Measurements from ENCODE around the gene RGS10. TPM values are rescaled to one million over a fixed set of nuclear protein-coding genes. Genes with fewer than 3 reads are reported as not detected.

Gene RGS10
- total and polyA plus RNA-seq, 2 experiments from 2014 or later = 26.9 to 40.3 TPM

- Histone ChIP-seq H3F3A (ENCODE audit: insufficient read depth) (no peaks in the 10 kb centered on the region; the same call in 1 of the 2 replicates), H3K27me3 (replicated peaks; ENCODE audit: insufficient read depth) (0 out of 2 replicates have a peak, but pooled peaks cover 10% of the 10 kb centered on the region), H3K4me3 (no peak overlapping the region), H3K9me3 (ENCODE audit: low read depth) (no peaks in the 10 kb centered on the region), H3K4me2 (ENCODE audit: unreplicated experiment) (no peak overlapping the region), H2AFZ (no peak overlapping the region), H3K4me1 (ENCODE audit: insufficient read depth) (no peaks in the 10 kb centered on the region), H3K79me2 (ENCODE audit: insufficient read depth) (no peaks in the 10 kb centered on the region), H3K9me2 (ENCODE audit: insufficient read depth) (no peaks in the 10 kb centered on the region), H4K20me1 (ENCODE audit: insufficient read depth) (no peaks in the 10 kb centered on the region), H3K27ac (no peak overlapping the region), H3K36me3 (ENCODE audit: low read depth) (no peaks in the 10 kb centered on the region), H3K9ac (no peak overlapping the region)
- 47 to 54% methylated on average over 6 of the region's 6 CpGs for WGBS, 2 experiments (ENCODE audit: low coverage in 1 of 2, low lambda C conversion rate in 2 of 2, missing lambda C conversion rate in 2 of 2)
- in situ Hi-C loops (cut with MboI) = no loop called here
- TF ChIP-seq EZH2 (IDR thresholded peaks at IDR 0.05; ENCODE audit: insufficient read depth, poor library complexity, severe bottlenecking) (no peak), EZH2phosphoT487 (IDR thresholded peaks at IDR 0.05; ENCODE audit: insufficient read depth, low read depth) (no peak)
- no peak for DNase-seq
Observed at GRCh38 chr10:119555178-119555784, 12.8 kb upstream of the RGS10 start.

GRCh38 chr10:119550827-119551226 is 8.3 kb upstream of the RGS10 start:
- Histone ChIP-seq H3K27me3 (replicated peaks; ENCODE audit: insufficient read depth) (peaks cover 19% of the 10 kb centered on the region; the same call in 1 of the 2 replicates), H3K4me1 (ENCODE audit: insufficient read depth) (peaks cover 4% of the 10 kb centered on the region), H3K4me2 (ENCODE audit: unreplicated experiment) (no peak overlapping the region), H3K79me2 (ENCODE audit: insufficient read depth) (no peaks in the 10 kb centered on the region), H3K27ac (no peak overlapping the region), H3K9me2 (ENCODE audit: insufficient read depth) (no peaks in the 10 kb centered on the region), H3K9me3 (ENCODE audit: low read depth) (no peaks in the 10 kb centered on the region), H4K20me1 (ENCODE audit: insufficient read depth) (no peaks in the 10 kb centered on the region), H2AFZ (no peak overlapping the region), H3K36me3 (ENCODE audit: low read depth) (no peaks in the 10 kb centered on the region), H3K9ac (no peak overlapping the region), H3K4me3 (no peak overlapping the region), H3F3A (ENCODE audit: insufficient read depth) (no peaks in the 10 kb centered on the region)
- in situ Hi-C loops (cut with MboI) = no loop called here
- 74 to 77% methylated on average over 4 of the region's 4 CpGs for WGBS, 2 experiments (ENCODE audit: low coverage in 1 of 2, low lambda C conversion rate in 2 of 2, missing lambda C conversion rate in 2 of 2)
- TF ChIP-seq EZH2 (IDR thresholded peaks at IDR 0.05; ENCODE audit: insufficient read depth, poor library complexity, severe bottlenecking) = no peak
- TF ChIP-seq EZH2phosphoT487 (IDR thresholded peaks at IDR 0.05; ENCODE audit: insufficient read depth, low read depth) = no peak
- no peak for DNase-seq

- H3K9me2 ChIP-seq (ENCODE audit: insufficient read depth) = no peaks in the 10 kb centered on the region
- no peaks in the 10 kb centered on the region for H4K20me1 ChIP-seq (ENCODE audit: insufficient read depth)
- 33 to 51% methylated on average over 2 of the region's 2 CpGs for WGBS, 2 experiments (ENCODE audit: low coverage in 1 of 2, low lambda C conversion rate in 2 of 2, missing lambda C conversion rate in 2 of 2)
Observed at GRCh38 chr10:119549247-119549999, 6.9 kb upstream of the RGS10 start.

GRCh38 chr10:119546009-119546408 is 3.5 kb upstream of the RGS10 start:
- Histone ChIP-seq H3K79me2 (ENCODE audit: insufficient read depth) (peaks cover 10% of the 10 kb centered on the region), H3F3A (ENCODE audit: insufficient read depth) (no peaks in the 10 kb centered on the region), H3K27ac (no peak overlapping the region), H3K4me3 (no peak overlapping the region), H2AFZ (no peak overlapping the region), H4K20me1 (ENCODE audit: insufficient read depth) (no peaks in the 10 kb centered on the region), H3K4me1 (ENCODE audit: insufficient read depth) (peaks cover 15% of the 10 kb centered on the region), H3K9me2 (ENCODE audit: insufficient read depth) (no peaks in the 10 kb centered on the region), H3K9ac (no peak overlapping the region), H3K9me3 (ENCODE audit: low read depth) (no peaks in the 10 kb centered on the region), H3K36me3 (ENCODE audit: low read depth) (no peaks in the 10 kb centered on the region), H3K27me3 (replicated peaks; ENCODE audit: insufficient read depth) (peaks cover 12% of the 10 kb centered on the region; the same call in 1 of the 2 replicates), H3K4me2 (ENCODE audit: unreplicated experiment) (no peak overlapping the region)
- in situ Hi-C loops (cut with MboI) = no loop called here
- DNase-seq = peak; percentile 21
- TF ChIP-seq EZH2phosphoT487 (IDR thresholded peaks at IDR 0.05; ENCODE audit: insufficient read depth, low read depth) = no peak
- TF ChIP-seq EZH2 (IDR thresholded peaks at IDR 0.05; ENCODE audit: insufficient read depth, poor library complexity, severe bottlenecking) = no peak
- WGBS, 2 experiments (ENCODE audit: low coverage in 1 of 2, low lambda C conversion rate in 2 of 2, missing lambda C conversion rate in 2 of 2) = 28 to 32% methylated on average over 3 of the region's 3 CpGs

More at GRCh38 chr10:119549247-119549999, 6.9 kb upstream of the RGS10 start:
- Histone ChIP-seq H3K27ac (no peak overlapping the region), H3K36me3 (ENCODE audit: low read depth) (no peaks in the 10 kb centered on the region), H3K4me1 (ENCODE audit: insufficient read depth) (peaks cover 5% of the 10 kb centered on the region), H2AFZ (no peak overlapping the region), H3K4me3 (no peak overlapping the region), H3K4me2 (ENCODE audit: unreplicated experiment) (no peak overlapping the region), H3K27me3 (replicated peaks; ENCODE audit: insufficient read depth) (peaks cover 19% of the 10 kb centered on the region; the same call in 1 of the 2 replicates), H3K9me3 (ENCODE audit: low read depth) (no peaks in the 10 kb centered on the region), H3K9ac (no peak overlapping the region), H3F3A (ENCODE audit: insufficient read depth) (no peaks in the 10 kb centered on the region), H3K79me2 (ENCODE audit: insufficient read depth) (no peaks in the 10 kb centered on the region)
- DNase-seq = no peak
- TF ChIP-seq EZH2 (IDR thresholded peaks at IDR 0.05; ENCODE audit: insufficient read depth, poor library complexity, severe bottlenecking) = no peak
- TF ChIP-seq EZH2phosphoT487 (IDR thresholded peaks at IDR 0.05; ENCODE audit: insufficient read depth, low read depth) = no peak
- in situ Hi-C loops (cut with MboI) = no loop called here

Data from GM23248 (cell line).